ENCODE data around the gene ATP6V0A1. TPM values are rescaled to one million over a fixed set of nuclear protein-coding genes. Genes with fewer than 3 reads are reported as not detected.
"Not testable (repeated sequence)": the region's sequence is repeated elsewhere in the genome, so short reads cannot be mapped to it uniquely, and the experiment has no call there.

The ATP6V0A1 gene
- total RNA-seq, 1 experiment from 2014 or later: 21.0 TPM

DNA sequence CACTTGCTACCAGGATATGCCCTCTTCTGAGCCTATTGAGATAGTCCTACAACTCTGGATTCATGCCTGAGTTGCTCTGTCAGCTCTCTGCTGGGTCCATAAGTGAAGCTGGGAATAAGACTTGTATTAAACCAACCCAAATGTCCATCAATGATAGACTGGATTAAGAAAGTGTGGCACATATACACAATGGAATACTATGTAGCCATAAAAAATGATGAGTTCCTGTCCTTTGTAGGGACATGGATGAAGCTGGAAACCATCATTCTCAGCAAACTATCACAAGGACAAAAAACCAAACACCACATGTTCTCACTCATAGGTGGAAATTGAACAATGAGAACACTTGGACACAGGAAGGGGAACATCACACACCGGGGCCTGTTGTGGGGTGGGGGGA, 19.1 kb downstream of the ATP6V0A1 start:
- DNase-seq; H3K4me3 ChIP-seq (ENCODE audit: insufficient read depth, low read depth, low read length); H3K27me3 ChIP-seq (ENCODE audit: control insufficient read depth, insufficient read depth, low read length): not testable (repeated sequence)
- H3K36me3 ChIP-seq (replicated peaks; ENCODE audit: control insufficient read depth, insufficient read depth, low read length): peaks cover 12% of the 10 kb centered on the region

- Histone ChIP-seq H3K4me3 (ENCODE audit: insufficient read depth, low read depth, low read length) (no peak overlapping the region), H3K36me3 (replicated peaks; ENCODE audit: control insufficient read depth, insufficient read depth, low read length) (peaks cover 14% of the 10 kb centered on the region), H3K27me3 (ENCODE audit: control insufficient read depth, insufficient read depth, low read length) (no peaks in the 10 kb centered on the region)
- DNase-seq: no peak
Measured at GRCh38 chr17:42484304-42484703, 25.6 kb downstream of the ATP6V0A1 start.

- Histone ChIP-seq H3K4me3 (ENCODE audit: insufficient read depth, low read depth, low read length) (no peak overlapping the region), H3K27me3 (ENCODE audit: control insufficient read depth, insufficient read depth, low read length) (no peaks in the 10 kb centered on the region), H3K36me3 (replicated peaks; ENCODE audit: control insufficient read depth, insufficient read depth, low read length) (peaks cover 14% of the 10 kb centered on the region)
- DNase-seq: no peak
Measured at GRCh38 chr17:42485680-42486079, 27.0 kb downstream of the ATP6V0A1 start.

GRCh38 chr17:42488032-42488431, 29.4 kb downstream of the ATP6V0A1 start:
- no peak for DNase-seq
- Histone ChIP-seq H3K36me3 (replicated peaks; ENCODE audit: control insufficient read depth, insufficient read depth, low read length) (peaks cover 14% of the 10 kb centered on the region), H3K4me3 (ENCODE audit: insufficient read depth, low read depth, low read length) (no peak overlapping the region), H3K27me3 (ENCODE audit: control insufficient read depth, insufficient read depth, low read length) (no peaks in the 10 kb centered on the region)

DNA sequence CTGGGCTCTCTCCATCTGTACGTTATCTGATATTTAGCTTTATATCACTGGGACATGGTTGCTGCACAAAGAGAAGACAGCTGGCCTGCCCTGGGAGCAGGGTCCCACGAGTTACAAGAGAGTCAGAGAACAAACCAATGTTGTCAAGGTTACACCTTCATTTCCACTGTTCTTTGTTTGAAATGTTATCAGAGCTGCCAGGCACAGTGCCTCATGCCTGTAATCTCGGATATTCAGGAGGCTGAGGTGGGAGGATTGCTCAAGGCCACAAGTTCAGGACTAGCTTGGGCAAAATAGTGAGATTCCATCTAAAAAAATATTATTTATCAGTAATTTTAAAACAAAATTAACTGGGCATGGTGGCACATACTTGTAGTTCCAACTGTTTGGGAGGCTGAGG, 34.6 kb downstream of the ATP6V0A1 start:
- H3K27me3 ChIP-seq (ENCODE audit: control insufficient read depth, insufficient read depth, low read length): no peaks in the 10 kb centered on the region
- no peak for DNase-seq
- no peak overlapping the region for H3K4me3 ChIP-seq (ENCODE audit: insufficient read depth, low read depth, low read length)
- peaks cover 6% of the 10 kb centered on the region for H3K36me3 ChIP-seq (replicated peaks; ENCODE audit: control insufficient read depth, insufficient read depth, low read length)

DNA sequence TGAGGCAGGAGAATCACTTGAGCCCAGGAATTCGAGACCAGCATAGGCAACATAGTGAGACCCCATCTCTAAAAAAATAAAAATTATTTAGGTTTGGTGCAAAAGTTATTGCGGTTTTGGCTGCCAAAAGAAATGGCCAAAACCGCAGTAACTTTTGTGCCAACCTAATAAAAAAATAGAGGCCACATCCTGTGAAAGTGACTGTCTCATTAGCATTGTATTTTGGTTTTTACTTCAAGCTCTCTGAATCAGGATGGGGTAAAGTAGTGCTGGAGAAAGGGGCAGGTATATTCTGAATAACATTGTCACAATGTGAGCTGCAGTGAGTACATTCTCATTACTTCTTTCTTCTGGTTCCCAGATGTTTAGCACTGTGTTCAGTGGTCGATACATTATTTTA, 36.0 kb downstream of the ATP6V0A1 start:
- no peak for DNase-seq

GRCh38 chr17:42498828-42499227, 40.1 kb downstream of the ATP6V0A1 start:
- DNase-seq: no peak
- Histone ChIP-seq H3K36me3 (replicated peaks; ENCODE audit: control insufficient read depth, insufficient read depth, low read length) (peaks cover 2% of the 10 kb centered on the region), H3K4me3 (ENCODE audit: insufficient read depth, low read depth, low read length) (no peak overlapping the region), H3K27me3 (ENCODE audit: control insufficient read depth, insufficient read depth, low read length) (no peaks in the 10 kb centered on the region)

More for the DNA sequence above, 36.0 kb downstream of the ATP6V0A1 start:
- Histone ChIP-seq H3K27me3 (ENCODE audit: control insufficient read depth, insufficient read depth, low read length) (no peaks in the 10 kb centered on the region), H3K4me3 (ENCODE audit: insufficient read depth, low read depth, low read length) (no peak overlapping the region), H3K36me3 (replicated peaks; ENCODE audit: control insufficient read depth, insufficient read depth, low read length) (peaks cover 4% of the 10 kb centered on the region)

- no peaks in the 10 kb centered on the region for H3K27me3 ChIP-seq (ENCODE audit: control insufficient read depth, insufficient read depth, low read length)
- H3K36me3 ChIP-seq (replicated peaks; ENCODE audit: control insufficient read depth, insufficient read depth, low read length): peaks cover 1% of the 10 kb centered on the region
- no peak overlapping the region for H3K4me3 ChIP-seq (ENCODE audit: insufficient read depth, low read depth, low read length)
- no peak for DNase-seq
Measured at GRCh38 chr17:42502091-42502490, 43.4 kb downstream of the ATP6V0A1 start.

DNA sequence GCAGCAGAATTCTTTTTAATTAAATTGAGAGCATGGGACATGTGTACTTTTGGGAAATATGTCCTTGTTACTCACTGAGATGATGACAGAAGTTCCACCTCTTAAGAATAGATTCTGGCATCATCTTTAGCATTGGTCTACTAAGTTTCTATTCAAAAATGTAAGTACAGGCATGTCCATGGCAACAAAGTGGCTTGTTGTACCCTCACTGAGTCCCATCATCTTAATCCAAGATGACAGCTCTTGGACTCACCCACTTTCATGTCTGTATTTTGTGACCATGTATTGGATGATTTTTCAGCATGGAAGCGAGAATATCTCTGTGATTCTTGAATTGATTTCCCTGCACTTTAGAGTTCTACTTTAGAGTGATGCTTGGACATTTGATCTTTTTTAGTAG, 44.2 kb downstream of the ATP6V0A1 start:
- DNase-seq: no peak
- Histone ChIP-seq H3K27me3 (ENCODE audit: control insufficient read depth, insufficient read depth, low read length) (no peaks in the 10 kb centered on the region), H3K36me3 (replicated peaks; ENCODE audit: control insufficient read depth, insufficient read depth, low read length) (peaks cover 4% of the 10 kb centered on the region), H3K4me3 (ENCODE audit: insufficient read depth, low read depth, low read length) (no peak overlapping the region)

DNA sequence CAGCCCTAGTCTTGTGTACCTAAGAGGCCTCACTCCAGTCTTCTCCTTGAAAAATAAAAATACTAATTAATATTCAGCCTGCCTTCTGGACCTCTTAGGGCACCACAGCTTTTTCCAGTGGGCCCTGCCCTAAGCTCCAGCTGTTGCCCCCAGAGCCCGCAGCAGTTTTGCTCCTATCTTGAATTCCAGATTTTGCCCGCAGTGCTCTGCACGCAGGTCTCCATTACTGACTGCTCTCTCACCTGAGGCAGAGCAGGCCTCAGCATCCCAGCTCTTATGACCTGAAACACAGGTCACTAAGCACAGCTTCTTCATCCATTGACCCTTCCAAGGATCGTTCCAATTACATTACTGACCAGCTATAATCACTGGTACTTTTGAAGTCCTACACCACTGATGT, 49.0 kb downstream of the ATP6V0A1 start:
- DNase-seq: peak; percentile 7
- Histone ChIP-seq H3K4me3 (ENCODE audit: insufficient read depth, low read depth, low read length) (no peak overlapping the region), H3K36me3 (replicated peaks; ENCODE audit: control insufficient read depth, insufficient read depth, low read length) (peaks cover 7% of the 10 kb centered on the region), H3K27me3 (ENCODE audit: control insufficient read depth, insufficient read depth, low read length) (no peaks in the 10 kb centered on the region)

GRCh38 chr17:42508426-42509165, 49.9 kb downstream of the ATP6V0A1 start:
- peak; percentile 32 for DNase-seq
- H3K36me3 ChIP-seq (replicated peaks; ENCODE audit: control insufficient read depth, insufficient read depth, low read length): peaks cover 7% of the 10 kb centered on the region
- no peak overlapping the region for H3K4me3 ChIP-seq (ENCODE audit: insufficient read depth, low read depth, low read length)
- H3K27me3 ChIP-seq (ENCODE audit: control insufficient read depth, insufficient read depth, low read length): no peaks in the 10 kb centered on the region

DNA sequence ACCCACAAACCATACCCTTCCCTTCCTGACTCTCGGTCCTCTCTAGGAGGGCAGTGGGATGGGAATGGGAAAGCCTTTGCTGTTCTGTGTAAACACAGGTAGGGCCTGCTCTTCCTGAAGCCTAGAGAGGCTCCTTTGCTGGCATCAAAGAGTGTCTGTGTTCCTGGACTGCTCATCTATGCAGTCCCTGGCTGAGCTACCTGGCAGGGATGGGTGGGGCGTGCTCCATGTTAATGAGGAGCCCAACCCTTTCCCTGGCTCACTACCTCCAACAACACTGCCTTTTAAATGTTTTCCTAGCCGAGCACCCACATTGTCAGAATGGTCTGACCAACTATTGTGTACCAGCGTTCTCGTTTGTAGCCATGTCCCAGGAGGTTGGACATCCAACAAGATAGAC, 50.7 kb downstream of the ATP6V0A1 start:
- DNase-seq: no peak
- no peak overlapping the region for H3K4me3 ChIP-seq (ENCODE audit: insufficient read depth, low read depth, low read length)
- H3K27me3 ChIP-seq (ENCODE audit: control insufficient read depth, insufficient read depth, low read length): no peaks in the 10 kb centered on the region
- H3K36me3 ChIP-seq (replicated peaks; ENCODE audit: control insufficient read depth, insufficient read depth, low read length): peaks cover 7% of the 10 kb centered on the region

- no peaks in the 10 kb centered on the region for H3K27me3 ChIP-seq (ENCODE audit: control insufficient read depth, insufficient read depth, low read length)
- no peak for DNase-seq
- peaks cover 7% of the 10 kb centered on the region for H3K36me3 ChIP-seq (replicated peaks; ENCODE audit: control insufficient read depth, insufficient read depth, low read length)
- H3K4me3 ChIP-seq (ENCODE audit: insufficient read depth, low read depth, low read length): no peak overlapping the region
Measured at GRCh38 chr17:42509841-42510240, 51.2 kb downstream of the ATP6V0A1 start.

DNA sequence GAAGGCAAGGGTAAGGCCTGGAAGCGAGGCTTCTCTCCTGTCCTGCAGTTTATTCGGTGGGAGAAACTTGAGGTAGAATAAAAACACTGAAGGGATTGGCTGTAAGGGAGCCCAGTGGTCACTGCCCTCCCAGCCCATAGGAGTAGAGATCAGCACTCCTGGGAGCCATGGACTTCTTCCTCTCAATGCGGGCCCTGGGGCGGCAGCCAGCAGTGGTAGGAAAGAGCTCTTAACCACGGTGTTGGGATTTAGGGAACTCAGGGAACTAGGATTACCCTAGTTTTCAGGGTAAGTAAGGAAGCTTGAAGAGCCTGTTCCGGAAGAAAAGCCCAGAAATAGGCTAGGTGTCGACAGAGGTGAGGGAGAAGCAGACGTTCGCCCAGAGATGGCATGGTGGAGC, 53.6 kb downstream of the ATP6V0A1 start:
- Histone ChIP-seq H3K27me3 (ENCODE audit: control insufficient read depth, insufficient read depth, low read length) (no peaks in the 10 kb centered on the region), H3K4me3 (ENCODE audit: insufficient read depth, low read depth, low read length) (no peak overlapping the region), H3K36me3 (replicated peaks; ENCODE audit: control insufficient read depth, insufficient read depth, low read length) (peaks cover 7% of the 10 kb centered on the region)
- DNase-seq: peak; percentile 26

GRCh38 chr17:42512733-42513251, 54.1 kb downstream of the ATP6V0A1 start:
- H3K4me3 ChIP-seq (ENCODE audit: insufficient read depth, low read depth, low read length): no peak overlapping the region
- H3K36me3 ChIP-seq (replicated peaks; ENCODE audit: control insufficient read depth, insufficient read depth, low read length): peaks cover 5% of the 10 kb centered on the region
- peak; percentile 32 for DNase-seq
- no peaks in the 10 kb centered on the region for H3K27me3 ChIP-seq (ENCODE audit: control insufficient read depth, insufficient read depth, low read length)

All from H7 (cell line).